GM20000 (cell line): ENCODE measurements around the gene HAX1.
"Not testable (repeated sequence)": the region's sequence is repeated elsewhere in the genome, so short reads cannot be mapped to it uniquely, and the experiment has no call there.

Source experiments
- DNase-seq: peaks from one replicate; pipeline ENCODE4 v3.0.0; 2012; ENCODE audit warnings: low spot score
- TF ChIP-seq, protein P1 (sequence below): IDR thresholded peaks from 2 replicates; pipeline ENCODE4 v1.5.1; 2012; ENCODE audit warnings: mild to moderate bottlenecking, control low read depth; ENCODE audit errors: extremely low read depth, missing control alignments

Gene HAX1

DNA sequence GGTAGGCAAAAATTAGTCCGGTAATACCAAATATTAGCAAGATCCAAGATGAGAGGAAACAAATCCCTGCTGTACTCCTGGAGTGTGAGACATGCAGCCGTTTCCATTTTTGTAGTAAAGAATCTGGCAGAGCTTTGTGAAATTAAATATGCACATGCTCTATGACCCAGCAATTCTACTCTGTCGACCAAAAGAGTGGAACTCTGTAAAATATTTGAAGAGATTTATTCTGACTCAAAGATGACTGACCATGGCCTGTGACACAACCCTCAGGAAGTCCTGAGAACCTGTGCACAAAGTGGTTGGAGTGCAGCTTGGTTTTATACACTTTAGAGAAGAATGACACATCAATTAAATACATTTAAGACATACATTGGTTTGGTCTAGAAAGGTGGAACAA is 16.2 kb downstream of the HAX1 start:
- DNase-seq, result no peak
- TF ChIP-seq, protein P1, sequence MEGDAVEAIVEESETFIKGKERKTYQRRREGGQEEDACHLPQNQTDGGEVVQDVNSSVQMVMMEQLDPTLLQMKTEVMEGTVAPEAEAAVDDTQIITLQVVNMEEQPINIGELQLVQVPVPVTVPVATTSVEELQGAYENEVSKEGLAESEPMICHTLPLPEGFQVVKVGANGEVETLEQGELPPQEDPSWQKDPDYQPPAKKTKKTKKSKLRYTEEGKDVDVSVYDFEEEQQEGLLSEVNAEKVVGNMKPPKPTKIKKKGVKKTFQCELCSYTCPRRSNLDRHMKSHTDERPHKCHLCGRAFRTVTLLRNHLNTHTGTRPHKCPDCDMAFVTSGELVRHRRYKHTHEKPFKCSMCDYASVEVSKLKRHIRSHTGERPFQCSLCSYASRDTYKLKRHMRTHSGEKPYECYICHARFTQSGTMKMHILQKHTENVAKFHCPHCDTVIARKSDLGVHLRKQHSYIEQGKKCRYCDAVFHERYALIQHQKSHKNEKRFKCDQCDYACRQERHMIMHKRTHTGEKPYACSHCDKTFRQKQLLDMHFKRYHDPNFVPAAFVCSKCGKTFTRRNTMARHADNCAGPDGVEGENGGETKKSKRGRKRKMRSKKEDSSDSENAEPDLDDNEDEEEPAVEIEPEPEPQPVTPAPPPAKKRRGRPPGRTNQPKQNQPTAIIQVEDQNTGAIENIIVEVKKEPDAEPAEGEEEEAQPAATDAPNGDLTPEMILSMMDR, result no peak

DNA sequence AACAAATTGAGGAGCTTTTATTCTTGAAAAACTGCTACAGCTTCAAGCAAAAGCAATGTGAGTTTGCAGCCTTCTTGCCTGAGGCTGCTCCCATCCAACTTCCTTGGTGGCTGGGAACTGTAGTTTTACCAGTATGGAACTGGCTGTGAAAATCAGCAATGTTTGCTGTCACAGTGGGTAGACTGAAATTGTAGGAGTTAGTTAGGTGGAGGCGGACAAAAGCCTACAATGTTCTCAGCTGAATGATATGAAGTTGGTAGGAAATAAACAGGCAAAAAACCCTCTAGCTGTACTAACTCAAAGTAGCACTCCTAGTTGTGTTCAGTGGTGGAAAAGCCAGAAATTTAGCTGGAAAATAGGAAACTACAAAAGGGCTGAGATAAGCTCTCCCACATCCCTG is 18.5 kb downstream of the HAX1 start:
- TF ChIP-seq, protein P1, result no peak
- no peak for DNase-seq

DNA sequence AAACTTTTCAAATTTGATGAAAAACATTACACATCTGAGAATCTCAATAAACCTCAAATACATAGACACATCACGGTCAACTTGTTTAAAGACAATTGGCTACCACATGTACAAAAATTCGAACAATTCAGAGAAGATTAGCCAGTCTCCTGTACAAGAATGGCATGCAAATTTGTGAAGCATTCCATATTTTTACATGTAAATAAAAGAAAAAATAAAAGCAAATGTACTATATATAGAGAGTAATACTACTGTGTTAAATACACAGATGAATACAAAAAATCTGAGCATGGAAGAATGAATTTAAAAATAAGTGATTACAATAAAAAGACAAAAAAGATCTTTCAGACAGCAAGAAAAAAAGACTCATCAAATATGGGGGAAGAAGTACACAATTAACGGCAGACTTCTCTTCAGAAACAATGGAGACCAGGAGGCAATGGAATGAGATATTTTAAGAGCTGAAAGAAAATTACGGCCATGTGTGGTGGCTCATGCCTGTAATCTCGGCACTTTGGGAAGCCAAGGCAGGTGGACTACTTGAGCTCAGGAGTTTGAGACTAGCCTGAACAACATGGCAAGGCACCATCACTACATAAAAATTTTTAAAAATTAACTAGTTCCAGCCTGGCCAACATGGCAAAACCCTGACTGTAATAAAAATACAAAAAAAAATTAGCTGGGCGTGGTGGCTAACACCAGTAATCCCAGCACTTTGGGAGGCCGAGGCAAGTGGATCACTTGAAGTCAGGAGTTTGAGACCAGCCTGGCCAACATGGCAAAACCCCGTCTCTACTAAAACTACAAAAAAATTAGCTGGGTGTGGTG is 23.2 kb downstream of the HAX1 start:
- TF ChIP-seq, protein P1, result no peak
- no peak for DNase-seq

DNA sequence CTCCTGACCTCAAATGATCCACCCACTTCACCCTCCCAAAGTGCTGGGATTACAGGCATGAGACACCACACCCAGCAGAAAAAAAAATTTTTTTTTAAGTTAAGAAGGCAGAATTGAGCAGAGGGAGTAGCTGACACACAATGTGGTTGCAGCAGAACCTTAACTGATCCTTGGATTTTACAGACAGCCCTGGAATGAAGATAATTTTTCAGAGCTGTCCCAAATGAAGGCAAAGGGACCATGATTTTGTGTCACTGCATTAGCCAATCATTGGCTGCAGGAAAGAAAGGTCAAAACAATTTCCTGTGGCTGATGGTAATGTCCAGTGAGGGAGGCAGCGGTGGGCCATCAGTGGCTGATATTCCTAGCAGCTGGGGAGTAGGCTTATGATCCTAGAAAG is 29.2 kb downstream of the HAX1 start:
- TF ChIP-seq, protein P1, result no peak
- no peak for DNase-seq

DNA sequence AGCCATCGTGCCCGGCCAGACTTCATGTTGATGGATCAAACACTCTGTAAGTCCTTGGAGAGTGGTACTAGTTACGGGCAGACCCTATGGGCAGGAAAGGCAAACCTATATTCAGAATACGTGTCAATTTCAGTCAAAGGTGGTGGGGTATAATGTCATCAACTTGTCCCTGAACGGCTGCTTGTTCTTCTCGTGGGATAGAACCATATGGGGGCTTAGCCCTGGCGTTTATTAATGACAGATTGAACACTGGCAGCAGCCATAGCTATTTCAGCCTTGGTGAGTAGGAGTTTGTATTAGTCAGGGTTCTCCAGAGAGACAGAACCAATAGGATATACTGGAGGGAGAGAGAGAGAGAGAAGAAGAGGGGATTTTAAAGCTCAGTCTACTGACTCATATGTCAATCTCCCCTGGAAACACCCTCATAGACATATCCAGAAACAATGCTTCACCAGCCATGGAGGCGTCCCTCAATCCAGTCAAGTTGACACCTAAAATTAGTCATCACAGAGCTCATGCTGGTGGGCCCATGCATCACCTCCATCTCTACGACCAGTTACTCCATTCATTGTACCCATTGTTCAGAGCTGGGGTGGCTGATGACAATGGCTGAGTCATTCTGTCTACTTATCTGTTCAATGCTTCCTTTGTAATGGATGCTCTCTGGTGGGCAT is 32.4 kb downstream of the HAX1 start:
- no peak for DNase-seq

DNA sequence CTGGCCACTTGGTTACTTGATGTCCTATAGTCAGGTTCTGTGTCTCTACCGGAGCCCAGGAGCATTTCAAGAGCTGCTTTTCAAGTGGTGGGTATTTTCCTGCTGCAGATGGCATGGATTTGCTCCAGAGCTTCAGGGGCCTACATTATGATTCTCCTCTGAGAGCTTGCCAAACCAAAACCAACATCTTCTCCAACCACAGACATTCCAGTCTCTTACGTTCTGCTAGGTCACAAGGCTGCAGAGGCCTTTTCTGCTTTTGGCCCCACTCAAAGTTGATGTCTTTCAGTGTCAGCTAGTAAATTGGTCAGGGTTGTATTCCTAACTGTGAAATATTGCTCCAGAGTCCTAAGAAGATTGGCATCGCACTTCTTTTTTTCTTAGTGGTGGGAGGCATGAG is 33.7 kb downstream of the HAX1 start:
- no peak for DNase-seq
- TF ChIP-seq, protein P1, result no peak

More for the DNA sequence above, 32.4 kb downstream of the HAX1 start:
- TF ChIP-seq, protein P1, result no peak

DNA sequence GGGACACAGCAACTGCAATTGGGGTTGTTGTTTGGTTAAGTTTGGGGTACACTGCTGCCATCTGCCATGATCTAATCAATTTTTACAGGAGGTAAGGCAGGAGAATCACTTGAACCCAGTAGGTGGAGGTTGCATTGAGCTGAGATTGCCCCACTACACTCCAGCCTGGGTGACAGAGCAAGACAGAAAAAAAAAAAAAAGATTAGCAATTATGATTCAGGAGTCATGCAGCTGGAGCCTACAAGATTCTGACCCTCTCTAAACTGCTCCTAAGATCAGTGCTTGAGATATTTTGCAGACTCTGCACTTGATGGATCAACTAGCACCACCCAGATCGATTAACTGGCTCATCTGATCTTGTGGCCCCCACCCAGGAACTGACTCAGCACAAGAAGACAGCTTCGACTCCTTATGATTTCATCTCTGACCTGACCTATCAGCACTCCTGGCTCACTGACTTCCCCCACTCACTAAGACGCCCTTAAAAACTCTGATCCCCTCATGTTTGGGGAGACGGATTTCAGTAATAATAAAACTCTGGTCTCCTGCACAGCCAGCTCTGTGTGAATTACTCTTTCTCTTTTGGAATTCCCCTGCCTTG is 35.3 kb downstream of the HAX1 start:
- DNase-seq, result not testable (repeated sequence)

DNA sequence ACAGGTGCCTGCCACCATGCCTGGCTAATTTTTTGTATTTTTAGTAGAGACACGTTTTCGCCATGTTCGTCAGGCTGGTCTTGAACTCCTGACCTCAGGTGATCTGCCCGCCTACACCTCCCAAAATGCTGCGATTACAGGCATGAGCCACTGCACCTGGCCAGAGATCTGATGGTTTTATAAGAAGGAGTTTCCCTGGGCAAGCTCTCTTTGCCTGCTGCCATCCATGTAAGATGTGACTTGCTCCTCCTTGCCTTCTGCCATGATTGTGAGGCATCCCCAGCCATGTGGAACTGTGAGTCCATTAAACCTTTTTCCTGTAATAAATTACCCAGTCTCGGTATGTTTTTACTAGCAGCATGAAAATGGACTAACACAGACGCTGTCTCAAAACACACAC is 36.7 kb downstream of the HAX1 start:
- DNase-seq, result not testable (repeated sequence)

DNA sequence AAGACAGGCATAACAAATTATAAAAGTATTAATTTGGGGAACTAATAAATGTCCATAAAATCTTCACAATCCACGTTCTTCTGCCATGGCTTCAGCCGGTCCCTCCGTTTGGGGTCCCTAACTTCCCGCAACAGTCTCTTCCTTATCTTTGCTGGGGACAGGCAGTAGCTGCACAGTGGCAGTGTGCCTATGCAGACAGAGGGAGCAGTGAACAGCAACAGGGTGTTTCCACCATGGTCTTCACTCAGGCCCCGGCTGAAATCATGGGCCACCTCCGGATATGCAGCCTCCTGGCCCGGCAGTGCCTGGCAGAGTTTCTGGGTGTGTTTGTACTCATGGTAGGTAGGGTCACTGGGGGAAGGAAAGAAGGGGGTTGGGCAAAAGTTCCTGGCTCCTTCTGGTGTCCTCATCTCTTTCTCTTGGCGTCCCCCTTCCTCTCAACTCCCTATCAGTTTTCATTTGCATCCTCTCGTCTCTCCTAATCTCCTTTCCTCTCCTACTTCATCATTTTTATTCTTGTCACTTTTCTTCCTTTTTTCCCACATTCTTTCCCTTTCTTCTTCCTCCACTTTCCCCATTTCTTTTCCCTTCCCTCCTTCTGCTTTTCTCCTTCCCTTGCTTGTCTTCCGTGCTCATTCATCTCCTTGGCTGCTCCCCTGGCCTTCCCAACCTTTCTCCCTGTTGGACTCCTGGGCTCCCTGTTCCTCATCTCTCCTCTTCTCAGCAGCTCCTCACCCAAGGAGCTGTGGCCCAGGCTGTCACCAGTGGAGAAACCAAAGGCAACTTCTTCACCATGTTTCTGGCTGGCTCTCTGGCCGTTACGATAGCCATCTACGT is 40.0 kb downstream of the HAX1 start:
- DNase-seq, result not testable (repeated sequence)
